Suprapubic skin (tissue), 4 donors: ENCODE measurements around the gene FRMD4A.

Source experiments
- CTCF ChIP-seq, 2 donors: fragments of 200-600 bp in 1 of 2; fragments of 450-650 bp in 1 of 2; sonication (generic) in 1 of 2; IDR thresholded peaks; one replicate each; pipeline ENCODE4 v1.5.1; 2016 to 2019; ENCODE audit warnings: antibody characterized with exemption in 2 of 2, mild to moderate bottlenecking in 1 of 2, moderate library complexity in 1 of 2
- EP300 ChIP-seq: sonication (generic); formaldehyde crosslinking; IDR thresholded peaks from one replicate; pipeline ENCODE4 v1.6.1; 2017; ENCODE audit warnings: antibody characterized with exemption
- POLR2A ChIP-seq, 2 donors: fragments of 450-650 bp; IDR thresholded peaks; one replicate each; pipeline ENCODE4 v1.6.1; 2017; ENCODE audit warnings: antibody characterized with exemption in 2 of 2, mild to moderate bottlenecking in 2 of 2, moderate library complexity in 2 of 2
- POLR2AphosphoS5 ChIP-seq, 3 donors: sonication (generic); formaldehyde crosslinking; IDR thresholded peaks; one replicate each; pipeline ENCODE4 v1.6.1; 2017; ENCODE audit warnings: antibody characterized with exemption in 3 of 3

DNA sequence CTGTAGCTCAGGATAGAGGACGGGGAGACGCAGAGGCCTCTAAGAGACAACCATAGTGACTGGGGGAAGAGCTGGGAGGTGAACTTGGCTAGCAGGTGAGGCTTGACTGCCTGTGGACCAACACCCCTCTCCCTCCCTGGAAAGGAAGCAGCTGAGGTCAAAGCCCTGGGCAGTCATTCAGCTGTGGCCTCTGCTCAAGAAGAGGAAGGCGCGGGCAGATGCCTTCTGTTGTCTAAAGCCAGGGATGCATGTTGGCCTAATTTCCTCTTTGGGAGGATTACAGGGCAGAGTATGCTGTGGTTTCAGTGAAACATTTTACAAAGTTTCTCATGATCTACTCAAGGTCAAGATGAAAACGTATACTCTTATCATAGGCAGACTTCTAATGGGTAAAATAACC is 416.8 kb downstream of the FRMD4A start:
- TF ChIP-seq CTCF (IDR thresholded peaks at IDR 0.05) = no peak
- no peak for TF ChIP-seq POLR2AphosphoS5 (IDR thresholded peaks at IDR 0.05)
- no peak for TF ChIP-seq EP300
- no peak for TF ChIP-seq POLR2A (IDR thresholded peaks at IDR 0.05)
